Keratinocyte (primary cell): ENCODE data around the gene PCDH9.

Source experiments
- EZH2 ChIP-seq: IDR thresholded peaks from one replicate; pipeline ENCODE4 v1.6.1; 2012; ENCODE audit warnings: inconsistent platforms, mild to moderate bottlenecking, low read length, moderate library complexity
- TF ChIP-seq, protein P1 (sequence below), 3 experiments: IDR thresholded peaks in 1 of 3; conservative IDR thresholded peaks in 1 of 3; optimal IDR thresholded peaks in 1 of 3; 2 replicates in 2 of 3; 3 replicates in 1 of 3; pipeline versions ENCODE3 to v1.5.1; 2011; ENCODE audit warnings: low read length in 3 of 3, mild to moderate bottlenecking in 3 of 3, moderate library complexity in 2 of 3, control low read depth in 1 of 3, inconsistent platforms in 1 of 3; ENCODE audit not compliant: insufficient read depth in 2 of 3; ENCODE audit errors: extremely low read depth in 1 of 3

DNA sequence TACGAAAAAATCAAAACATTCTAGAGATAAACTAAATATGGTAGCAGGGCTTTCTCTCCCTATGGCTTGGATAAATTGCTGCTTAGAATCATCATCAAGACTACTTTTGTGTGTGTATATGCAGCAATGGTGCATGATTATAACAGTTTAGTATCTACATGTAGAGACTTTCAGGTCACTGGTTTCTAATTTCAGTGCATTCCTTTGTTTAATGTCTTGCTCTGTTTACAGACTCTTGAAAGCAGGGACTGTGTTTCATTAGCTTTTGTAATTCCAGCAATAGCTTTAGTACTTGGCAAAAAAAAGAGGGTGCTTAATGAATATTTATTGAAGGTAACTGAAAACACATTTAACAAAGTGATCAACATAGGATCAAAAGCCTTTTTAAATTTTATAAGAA, 420.7 kb downstream of the PCDH9 start:
- TF ChIP-seq, protein P1, sequence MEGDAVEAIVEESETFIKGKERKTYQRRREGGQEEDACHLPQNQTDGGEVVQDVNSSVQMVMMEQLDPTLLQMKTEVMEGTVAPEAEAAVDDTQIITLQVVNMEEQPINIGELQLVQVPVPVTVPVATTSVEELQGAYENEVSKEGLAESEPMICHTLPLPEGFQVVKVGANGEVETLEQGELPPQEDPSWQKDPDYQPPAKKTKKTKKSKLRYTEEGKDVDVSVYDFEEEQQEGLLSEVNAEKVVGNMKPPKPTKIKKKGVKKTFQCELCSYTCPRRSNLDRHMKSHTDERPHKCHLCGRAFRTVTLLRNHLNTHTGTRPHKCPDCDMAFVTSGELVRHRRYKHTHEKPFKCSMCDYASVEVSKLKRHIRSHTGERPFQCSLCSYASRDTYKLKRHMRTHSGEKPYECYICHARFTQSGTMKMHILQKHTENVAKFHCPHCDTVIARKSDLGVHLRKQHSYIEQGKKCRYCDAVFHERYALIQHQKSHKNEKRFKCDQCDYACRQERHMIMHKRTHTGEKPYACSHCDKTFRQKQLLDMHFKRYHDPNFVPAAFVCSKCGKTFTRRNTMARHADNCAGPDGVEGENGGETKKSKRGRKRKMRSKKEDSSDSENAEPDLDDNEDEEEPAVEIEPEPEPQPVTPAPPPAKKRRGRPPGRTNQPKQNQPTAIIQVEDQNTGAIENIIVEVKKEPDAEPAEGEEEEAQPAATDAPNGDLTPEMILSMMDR (optimal IDR thresholded peaks at IDR 0.05 in 1 of 3, IDR thresholded peaks at IDR 0.05 in 1 of 3, conservative IDR thresholded peaks at IDR 0.05 in 1 of 3; ENCODE audit: extremely low read depth in 1 of 3, insufficient read depth in 2 of 3, low read length in 3 of 3), result no peak
- TF ChIP-seq EZH2, result no peak
